ENCODE measurements around the gene MZB1. TPM values are rescaled to one million over a fixed set of nuclear protein-coding genes. Genes with fewer than 3 reads are reported as not detected.

MZB1 gene
- total RNA-seq: 1 to 10 TPM in 2 of 4 donors, not detected in 2; 2.1 to 2.4 TPM

- Histone ChIP-seq H3K4me3 (peak within 1 kb of the TSS in 1 of 4 donors; percentile 6), H3K9me3 (no peaks in the 10 kb centered on the region), H3K36me3 (no peaks in the 10 kb centered on the region), H3K27me3 (peaks cover 0 to 25% of the 10 kb centered on the region in 2 donors), H3K4me1 (peaks cover 0 to 42% (median 23%) of the 10 kb centered on the region in 4 donors), H3K27ac (peak within 1 kb of the TSS in 2 of 4 donors; percentile 14 to 74)
- DNase-seq (ENCODE audit: low spot score in 2 of 2): no peak
- WGBS, 2 donors: 69 to 74% methylated on average over 7 to 10 of the region's 11 CpGs
- TF ChIP-seq POLR2A (IDR thresholded peaks at IDR 0.05) (no peak), EP300 (IDR thresholded peaks at IDR 0.05) (no peak), CTCF (IDR thresholded peaks at IDR 0.05) (no peak)
Measured at GRCh38 chr5:139389701-139390638, at the start of gene MZB1. Gene MZB1 (minus strand): TSS chr5:139389913. CDS start chr5:139389856, 57 bp downstream.

- 4 to 6% methylated on average over 34 to 35 of the region's 49 CpGs for WGBS, 2 donors
- peaks cover 0 to 14% (median 8%) of the 10 kb centered on the region in 4 donors for H3K4me1 ChIP-seq
- TF ChIP-seq EP300 (IDR thresholded peaks at IDR 0.05) (peak; percentile 86 to 92), POLR2A (IDR thresholded peaks at IDR 0.05) (peak; percentile 2 to 60), CTCF (IDR thresholded peaks at IDR 0.05) (peak in 1 of 5 experiments; percentile 29)
- DNase-seq (ENCODE audit: low spot score in 2 of 2): peak; percentile 84 to 94
- H3K27me3 ChIP-seq: no peaks in the 10 kb centered on the region
- H3K4me3 ChIP-seq: peak within 1 kb of the TSS; percentile 53 to 96 (median 66)
- peaks cover 0 to 23% (median 0%) of the 10 kb centered on the region in 3 donors for H3K36me3 ChIP-seq
- H3K9me3 ChIP-seq: no peaks in the 10 kb centered on the region
- H3K27ac ChIP-seq: peak within 1 kb of the TSS; percentile 92 to 99 (median 96)
Measured at GRCh38 chr5:139439013-139439903, 49.5 kb upstream of the MZB1 start, which contains the start of gene DNAJC18. Gene DNAJC18 (minus strand): TSS chr5:139439525. CDS start chr5:139439445, 80 bp downstream.

- TF ChIP-seq POLR2A (IDR thresholded peaks at IDR 0.05) (no peak), EP300 (IDR thresholded peaks at IDR 0.05) (no peak), CTCF (IDR thresholded peaks at IDR 0.05) (no peak)
- H3K27me3 ChIP-seq: no peaks in the 10 kb centered on the region
- H3K4me3 ChIP-seq: peak overlapping the region; percentile 53 to 96 (median 66)
- peaks cover 0 to 29% (median 0%) of the 10 kb centered on the region in 3 donors for H3K36me3 ChIP-seq
- H3K27ac ChIP-seq: peak overlapping the region; percentile 92 to 99 (median 96)
- H3K4me1 ChIP-seq: peaks cover 0 to 14% (median 8%) of the 10 kb centered on the region in 4 donors
- 18 to 21% methylated on average over 8 of the region's 8 CpGs for WGBS, 2 donors
- H3K9me3 ChIP-seq: no peaks in the 10 kb centered on the region
- DNase-seq (ENCODE audit: low spot score in 2 of 2): no peak
Measured at GRCh38 chr5:139438707-139439012, 48.9 kb upstream of the MZB1 start.

- Histone ChIP-seq H3K4me1 (peaks cover 0 to 14% (median 8%) of the 10 kb centered on the region in 4 donors), H3K36me3 (peaks cover 0 to 54% (median 0%) of the 10 kb centered on the region in 3 donors), H3K27me3 (no peaks in the 10 kb centered on the region), H3K9me3 (no peaks in the 10 kb centered on the region), H3K4me3 (no peak overlapping the region), H3K27ac (no peak overlapping the region)
- WGBS, 2 donors: 92 to 97% methylated on average over 3 of the region's 3 CpGs
- DNase-seq (ENCODE audit: low spot score in 2 of 2): no peak
- TF ChIP-seq EP300 (IDR thresholded peaks at IDR 0.05) (no peak), POLR2A (IDR thresholded peaks at IDR 0.05) (no peak), CTCF (IDR thresholded peaks at IDR 0.05) (no peak)
Measured at GRCh38 chr5:139435676-139436075, 46.0 kb upstream of the MZB1 start.
